Measurements from ENCODE around the gene EPGN.

EPGN gene

DNA sequence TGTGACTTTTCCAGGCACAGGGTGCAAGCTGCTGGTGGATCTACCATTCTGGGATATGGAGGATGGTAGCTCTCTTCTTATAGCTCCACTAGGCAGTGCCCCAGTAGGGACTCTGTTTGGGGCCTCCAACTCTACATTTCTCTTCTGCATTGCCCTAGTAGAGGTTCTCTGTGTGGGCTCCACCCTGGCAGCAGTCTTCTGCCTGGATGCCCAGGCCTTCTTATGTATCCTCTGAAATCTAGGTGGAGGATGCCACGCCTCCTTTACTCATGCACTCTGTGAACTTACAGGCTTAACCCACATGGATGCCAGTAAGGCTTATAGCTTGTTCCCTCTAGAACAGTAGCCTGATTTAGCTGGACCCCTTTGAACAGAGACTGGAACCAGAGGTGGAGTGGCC is 35.8 kb downstream of the EPGN start:
- DNase-seq, result no peak

DNA sequence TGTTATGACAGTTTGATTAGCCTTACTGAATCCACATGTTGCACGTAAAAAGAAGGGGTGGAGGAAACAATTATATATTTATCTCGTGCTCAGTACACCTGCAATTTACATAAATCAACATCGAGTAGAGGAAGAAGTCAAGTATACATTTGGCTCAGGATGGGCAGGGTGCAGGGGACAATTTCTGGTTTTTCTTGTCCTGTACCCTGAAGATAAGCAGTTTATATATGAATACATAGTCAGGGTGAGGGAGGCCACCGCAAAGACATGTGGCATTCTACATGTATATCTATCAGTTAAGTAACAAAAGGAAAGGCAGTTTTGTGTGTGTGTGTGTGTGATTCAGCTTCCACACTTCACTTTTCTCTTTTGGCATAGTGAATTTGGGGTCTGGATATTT is 45.6 kb downstream of the EPGN start:
- DNase-seq, result no peak

DNA sequence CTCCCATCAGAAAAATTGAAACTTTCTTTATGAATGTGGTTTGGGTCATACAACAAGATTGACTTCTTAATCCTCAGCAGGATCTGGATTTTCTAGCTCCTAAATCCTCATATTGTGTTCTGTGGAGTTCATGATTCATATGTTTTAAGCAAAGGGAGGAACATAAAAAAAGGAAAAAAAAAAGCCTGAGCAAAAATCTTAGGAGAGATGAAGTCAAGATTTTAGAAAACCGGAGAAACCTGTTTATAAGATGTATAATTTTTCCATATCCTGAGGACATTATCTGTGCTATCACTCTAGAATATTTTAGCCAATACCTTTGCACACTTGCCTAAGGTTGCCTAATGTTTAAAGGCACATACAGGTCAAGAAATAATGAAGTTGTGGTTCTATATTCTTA is 49.7 kb downstream of the EPGN start:
- no peak for DNase-seq

DNA sequence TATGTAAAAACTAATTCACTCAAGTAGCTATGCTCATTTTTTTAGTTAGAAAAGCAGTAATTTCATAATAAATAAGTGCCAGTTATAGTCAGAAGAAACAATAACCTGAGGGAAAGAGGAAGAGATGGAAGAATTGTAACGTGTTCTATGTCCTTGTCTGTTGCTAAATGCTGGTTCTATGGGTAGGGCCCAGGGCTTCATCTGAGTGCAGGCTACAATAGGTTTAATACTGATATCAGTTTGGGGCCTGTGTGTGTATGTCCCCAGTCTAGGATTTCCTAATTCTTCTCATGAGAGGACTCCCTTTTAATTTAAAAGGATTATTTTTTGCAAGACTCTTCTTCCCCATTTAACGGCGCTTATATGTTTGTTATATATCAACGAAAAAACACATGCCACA is 53.4 kb downstream of the EPGN start:
- no peak for DNase-seq

DNA sequence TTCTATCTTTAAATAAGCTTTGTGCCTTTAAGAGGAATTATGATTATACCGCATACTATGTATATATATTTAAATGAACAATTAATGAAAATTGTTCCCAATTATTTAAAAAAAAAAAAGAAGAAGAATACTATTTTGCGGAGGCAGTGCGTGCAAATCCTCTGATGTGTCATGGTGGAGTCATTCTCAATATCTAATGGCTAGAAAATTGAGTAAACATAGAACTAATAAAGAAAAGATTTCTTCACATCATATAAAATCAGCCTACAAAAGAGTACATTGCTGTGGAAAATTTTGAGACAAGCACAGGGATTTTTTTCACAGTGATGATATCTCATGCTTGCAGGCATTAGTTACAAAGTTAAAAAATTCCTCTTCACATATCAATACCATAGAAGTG is 54.1 kb downstream of the EPGN start:
- DNase-seq, result no peak

DNA sequence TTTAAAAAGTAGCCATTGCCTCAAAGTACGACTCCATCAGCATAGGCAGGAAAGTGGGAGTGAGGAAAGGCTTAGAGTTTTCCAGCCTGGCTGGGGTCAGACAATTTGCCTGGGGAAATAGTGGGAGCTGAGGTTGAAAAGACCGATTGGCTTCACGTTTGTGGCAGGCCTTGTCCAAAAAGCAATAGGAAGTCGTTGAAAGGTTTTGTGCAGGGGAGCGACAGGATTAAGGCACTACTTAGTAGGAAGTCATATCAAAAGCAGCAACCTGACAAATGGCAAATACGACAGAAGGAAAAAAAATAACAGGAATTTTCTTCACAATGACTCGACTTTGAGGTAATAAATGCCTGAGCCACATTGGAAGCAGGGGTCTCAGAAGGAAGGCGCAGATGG is 56.0 kb downstream of the EPGN start:
- no peak for DNase-seq

DNA sequence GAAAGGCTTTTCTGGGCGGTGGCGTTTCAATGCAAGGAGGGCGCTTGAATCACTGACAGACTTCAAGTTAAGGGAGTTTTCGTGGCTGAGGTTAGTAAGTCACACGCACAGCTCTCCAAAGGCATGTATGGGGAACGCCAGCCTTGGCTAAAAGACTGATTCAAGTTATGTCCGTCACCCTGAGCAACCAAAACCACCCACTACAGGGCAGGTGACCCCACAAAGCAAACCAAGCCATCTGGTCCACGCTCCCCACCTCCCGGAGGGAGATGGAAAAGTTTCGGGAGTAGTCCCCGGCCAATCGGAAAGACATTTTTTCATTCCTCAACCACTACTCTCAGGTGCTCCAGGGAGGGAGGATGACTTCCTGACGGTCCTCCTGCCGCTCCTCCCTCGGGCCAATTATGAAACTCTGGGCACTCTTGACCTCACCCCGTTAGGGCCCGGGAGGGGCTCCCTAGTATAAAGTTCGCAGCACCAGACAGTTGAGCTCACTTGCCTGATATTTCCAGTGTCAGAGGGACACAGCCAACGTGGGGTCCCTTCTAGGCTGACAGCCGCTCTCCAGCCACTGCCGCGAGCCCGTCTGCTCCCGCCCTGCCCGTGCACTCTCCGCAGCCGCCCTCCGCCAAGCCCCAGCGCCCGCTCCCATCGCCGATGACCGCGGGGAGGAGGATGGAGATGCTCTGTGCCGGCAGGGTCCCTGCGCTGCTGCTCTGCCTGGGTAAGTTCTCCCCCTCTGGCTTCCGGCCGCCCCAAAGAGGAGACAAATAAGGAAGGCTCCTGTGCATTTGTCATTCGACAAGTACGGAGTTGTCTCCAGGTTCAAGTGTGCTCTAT is 56.6 kb downstream of the EPGN start, which contains the start of gene EREG:
EREG (plus strand) TSS at position 494 of the 840 bp plus-strand sequence; CDS start at position 658, 164 bp downstream.
- DNase-seq, result peak; percentile 32

DNA sequence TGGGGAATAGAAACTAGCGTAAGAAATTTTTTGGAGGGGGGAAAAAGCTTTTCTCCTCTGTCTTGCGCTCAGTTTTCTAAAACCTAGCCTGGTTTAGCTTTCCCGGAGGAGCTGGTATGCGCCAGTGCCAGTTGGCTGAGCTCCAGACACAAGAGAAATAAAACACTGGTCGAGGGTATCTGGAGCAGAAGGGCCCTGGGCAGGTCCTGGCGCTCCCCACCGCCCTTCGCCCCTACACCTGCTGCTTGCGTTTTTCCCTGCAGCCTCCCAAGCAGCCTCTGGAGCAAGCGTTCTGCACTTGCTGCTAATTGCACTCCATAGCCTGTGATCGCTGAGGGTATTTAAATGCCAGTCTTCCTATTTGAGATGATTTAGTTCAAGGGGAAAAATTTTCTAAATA is 57.5 kb downstream of the EPGN start:
- peak; percentile 10 for DNase-seq

All from NCI-H510A (cell line).